A549 (cell line): ENCODE results near the gene ALPK3. TPM values are rescaled to one million over a fixed set of nuclear protein-coding genes. Genes with fewer than 3 reads are reported as not detected.
"Not testable (repeated sequence)": the region's sequence is repeated elsewhere in the genome, so short reads cannot be mapped to it uniquely, and the experiment has no call there.

Experiments used
- ATAC-seq, 2 experiments: fragments of 200-7000 bp in 1 of 2; fragments of >200 bp in 1 of 2; cut with Nextera tagmentation in 1 of 2; cut with Tn5 transposase in 1 of 2; 3 replicates each; pipeline versions ENCODE4 v1.8.0 to v1.9.1; 2018 to 2020; ENCODE audit warnings: mild to moderate bottlenecking in 1 of 2, moderate library complexity in 1 of 2
- CTCF ChIA-PET: fragments of 300-600 bp; sonication (Branson Sonifier 250); formaldehyde crosslinking; extraction: SDS; loops from one replicate; lab custom pipeline; 2021; ENCODE audit warnings: antibody characterized with exemption, inconsistent platforms; lab: Yijun Ruan, JAX
- POLR2A ChIA-PET: fragments of 350-600 bp; formaldehyde crosslinking; extraction: SDS; loops from one replicate; lab custom pipeline; 2021; ENCODE audit warnings: antibody characterized with exemption, inconsistent platforms; lab: Yijun Ruan, JAX
- DNase-seq, 2 experiments: peaks; one replicate each; pipeline versions ENCODE4 v3.0.0 to v3.0.0-alpha.2; 2011 to 2016; ENCODE audit warnings: low read depth in 1 of 2, low spot score in 1 of 2
- FAIRE-seq: peaks from 2 replicates; lab custom pipeline; 2011; peaks lifted over from hg19 to GRCh38; lab: Jason Lieb, UNC
- H3K27ac ChIP-seq, 2 experiments: fragments of >200 bp; sonication (Bioruptor Twin); formaldehyde crosslinking; 3 replicates each; pipeline ENCODE4 v1.5.1; 2016 to 2017
- H3K4me1 ChIP-seq: fragments of >200 bp; sonication (Bioruptor Twin); formaldehyde crosslinking; 3 replicates; pipeline ENCODE4 v1.6.1; 2016
- H3K4me2 ChIP-seq: fragments of >200 bp; sonication (Bioruptor Twin); formaldehyde crosslinking; 3 replicates; pipeline ENCODE4 v1.6.1; 2016
- H3K4me3 ChIP-seq: fragments of >200 bp; sonication (Bioruptor Twin); formaldehyde crosslinking; 3 replicates; pipeline ENCODE4 v1.5.1; 2016
- H3K9me3 ChIP-seq: fragments of >200 bp; sonication (Bioruptor Twin); formaldehyde crosslinking; 3 replicates; pipeline ENCODE4 v1.6.1; 2016
- CEBPB ChIP-seq, 2 experiments: fragments of >200 bp in 1 of 2; sonication (Bioruptor Twin) in 1 of 2; formaldehyde crosslinking in 1 of 2; IDR thresholded peaks; 2 replicates each; pipeline ENCODE4 v1.6.1; 2012 to 2016
- EHF ChIP-seq: fragments of 250-450 bp; sonication (Bioruptor Pico); IDR thresholded peaks from 2 replicates; pipeline ENCODE4 v1.5.0; 2020; ENCODE audit warnings: mild to moderate bottlenecking
- EP300 ChIP-seq, 2 experiments: fragments of >200 bp; sonication (Bioruptor Twin); formaldehyde crosslinking; IDR thresholded peaks; 2 replicates in 1 of 2; 3 replicates in 1 of 2; pipeline ENCODE4 v1.6.1; 2016 to 2017
- ESRRA ChIP-seq: fragments of 150-350 bp; IDR thresholded peaks from 2 replicates; pipeline ENCODE4 v1.6.1; 2014; ENCODE audit warnings: mild to moderate bottlenecking, low read length, borderline replicate concordance
- JUNB ChIP-seq: fragments of >200 bp; sonication (Bioruptor Twin); formaldehyde crosslinking; IDR thresholded peaks from 2 replicates; pipeline ENCODE4 v1.6.1; 2016
- NFE2L2 ChIP-seq: fragments of 150-350 bp; conservative IDR thresholded peaks from 2 replicates; pipeline ENCODE4 v1.6.1; 2014; ENCODE audit warnings: low read length
- PHF8 ChIP-seq: fragments of 200-600 bp; sonication (generic); IDR thresholded peaks from 2 replicates; pipeline ENCODE4 v1.6.1; 2016; ENCODE audit warnings: low read depth, mild to moderate bottlenecking, antibody characterized with exemption, moderate library complexity, borderline replicate concordance
- RAD21 ChIP-seq, 2 experiments: fragments of >200 bp in 1 of 2; sonication (Bioruptor Twin) in 1 of 2; formaldehyde crosslinking in 1 of 2; IDR thresholded peaks in 1 of 2; conservative IDR thresholded peaks in 1 of 2; 2 replicates in 1 of 2; 3 replicates in 1 of 2; pipeline ENCODE4 v1.6.1; 2012 to 2018; ENCODE audit warnings: inconsistent platforms in 1 of 2
- RCOR1 ChIP-seq: fragments of 150-350 bp; IDR thresholded peaks from 2 replicates; pipeline ENCODE4 v1.6.1; 2014; ENCODE audit warnings: antibody characterized with exemption, low read length, low read depth
- RFX5 ChIP-seq: fragments of 450-650 bp; IDR thresholded peaks from 2 replicates; pipeline ENCODE4 v1.7.1; 2014; ENCODE audit warnings: antibody characterized with exemption, mild to moderate bottlenecking, moderate library complexity
- SMC3 ChIP-seq: fragments of >200 bp; sonication (Bioruptor Twin); formaldehyde crosslinking; IDR thresholded peaks from 3 replicates; pipeline ENCODE4 v1.6.1; 2018; ENCODE audit warnings: inconsistent platforms
- TFCP2L1 ChIP-seq: fragments of 250-450 bp; sonication (Bioruptor Pico); IDR thresholded peaks from 2 replicates; pipeline ENCODE4 v1.5.0; 2021; ENCODE audit warnings: mild to moderate bottlenecking
- ZC3H11A ChIP-seq: fragments of 450-650 bp; IDR thresholded peaks from 2 replicates; pipeline ENCODE4 v1.6.1; 2014; ENCODE audit warnings: antibody characterized with exemption, mild to moderate bottlenecking
- ZFP36 ChIP-seq: fragments of 450-650 bp; IDR thresholded peaks from 2 replicates; pipeline ENCODE4 v1.6.1; 2014; ENCODE audit warnings: borderline replicate concordance; ENCODE audit not compliant: partially characterized antibody
- ZNF302 ChIP-seq: fragments of 250-450 bp; sonication (Bioruptor Pico); IDR thresholded peaks from 2 replicates; pipeline ENCODE4 v1.9.0; 2021; ENCODE audit warnings: inconsistent platforms, mild to moderate bottlenecking, moderate library complexity
- WGBS: methylation state at CpG from one replicate; pipeline ENCODE4 v1.1.6; 2017; ENCODE audit errors: missing lambda C conversion rate; 5-methylcytosine and 5-hydroxymethylcytosine counted together
- polyA plus RNA-seq, 4 experiments: library from polyadenylated mRNA; depleted of rRNA in 3 of 4; stranded (reverse); fragments of >200 nt; fragmentation: RNase III in 1 of 4; extraction: RNeasy Plus Mini Kit Qiagen cat#74134 plus additional on column Dnase treatment in 1 of 4; gene quantifications; 2 replicates in 3 of 4; 3 replicates in 1 of 4; pipeline ENCODE4 v1.2.3, GENCODE V29; 2011 to 2017
- TF ChIP-seq, protein P1 (sequence below): fragments of 150-350 bp; IDR thresholded peaks from 2 replicates; pipeline ENCODE4 v1.6.1; 2014; ENCODE audit warnings: low read depth, mild to moderate bottlenecking, low read length
- TF ChIP-seq, protein P2 (sequence below): fragments of >200 bp; sonication (Bioruptor Twin); formaldehyde crosslinking; IDR thresholded peaks from 3 replicates; pipeline ENCODE4 v1.5.1; 2016
- TF ChIP-seq, protein P3 (sequence below): fragments of 250-450 bp; sonication (Bioruptor Pico); IDR thresholded peaks from 2 replicates; pipeline ENCODE4 v1.5.0; 2020; ENCODE audit warnings: low read depth, mild to moderate bottlenecking, moderate library complexity

ALPK3 gene
- polyA plus RNA-seq, 2 of the 4 experiments (the other 2 are of a cell fraction): 0.26 to 0.30 TPM

DNA sequence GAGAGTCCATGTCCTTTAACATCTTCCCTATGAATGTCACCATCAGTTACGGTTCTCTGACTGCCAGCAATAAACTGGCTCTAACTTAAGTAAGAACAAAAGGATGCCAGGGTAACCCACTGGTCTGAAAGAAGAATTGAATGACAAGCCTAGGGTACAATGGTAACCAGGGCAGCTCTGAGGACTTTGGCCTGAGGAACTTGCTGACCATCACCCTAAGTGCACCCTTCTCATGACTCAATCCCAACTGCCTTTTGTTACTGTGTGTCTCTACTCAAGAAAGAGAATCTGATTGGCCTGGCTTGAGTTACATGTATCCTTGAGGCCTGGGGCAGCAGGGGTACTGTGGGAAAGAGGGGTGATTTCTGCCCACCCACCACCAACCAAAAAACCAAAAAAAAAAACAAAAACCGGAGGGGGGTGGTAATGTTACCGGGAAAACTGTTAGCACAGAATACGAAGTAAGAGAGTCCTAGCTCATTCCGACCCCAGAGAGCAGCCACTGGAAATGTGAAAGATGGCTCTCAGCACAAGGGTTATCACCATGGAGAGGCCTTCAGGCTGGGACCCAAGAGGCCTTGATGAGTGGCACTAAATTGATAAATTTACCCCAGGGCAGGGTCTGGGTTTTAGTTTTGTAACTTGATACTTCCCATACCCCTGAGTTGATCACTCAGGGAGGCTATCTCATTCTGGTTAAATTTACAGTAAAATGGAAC lies 58.0 kb downstream of the ALPK3 start (continued):
- TF ChIP-seq, protein P1, sequence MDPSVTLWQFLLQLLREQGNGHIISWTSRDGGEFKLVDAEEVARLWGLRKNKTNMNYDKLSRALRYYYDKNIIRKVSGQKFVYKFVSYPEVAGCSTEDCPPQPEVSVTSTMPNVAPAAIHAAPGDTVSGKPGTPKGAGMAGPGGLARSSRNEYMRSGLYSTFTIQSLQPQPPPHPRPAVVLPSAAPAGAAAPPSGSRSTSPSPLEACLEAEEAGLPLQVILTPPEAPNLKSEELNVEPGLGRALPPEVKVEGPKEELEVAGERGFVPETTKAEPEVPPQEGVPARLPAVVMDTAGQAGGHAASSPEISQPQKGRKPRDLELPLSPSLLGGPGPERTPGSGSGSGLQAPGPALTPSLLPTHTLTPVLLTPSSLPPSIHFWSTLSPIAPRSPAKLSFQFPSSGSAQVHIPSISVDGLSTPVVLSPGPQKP: no peak
- no peak for TF ChIP-seq RFX5
- no peak for TF ChIP-seq JUNB

DNA sequence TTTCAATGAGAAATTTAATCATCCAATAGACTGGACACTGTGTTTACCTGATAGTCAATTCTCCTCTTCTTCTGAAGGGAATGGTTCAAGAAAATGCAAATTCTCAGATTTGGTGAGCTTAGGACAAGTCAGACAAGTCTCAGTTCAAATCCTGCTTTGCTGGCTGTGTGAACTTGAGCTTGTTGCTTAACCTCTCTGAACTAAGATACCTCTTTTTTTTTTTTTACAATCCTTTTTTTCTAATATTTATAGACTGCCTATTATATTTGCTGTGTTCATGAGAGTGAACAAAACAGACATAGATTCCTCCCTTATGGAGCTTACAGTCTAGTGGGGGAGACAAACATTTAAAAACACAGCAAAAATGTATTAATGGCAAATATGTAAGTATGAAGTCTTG lies 59.1 kb downstream of the ALPK3 start:
- Histone ChIP-seq H3K27ac (no peak overlapping the region), H3K4me1 (no peaks in the 10 kb centered on the region), H3K9me3 (no peaks in the 10 kb centered on the region), H3K4me2 (no peak overlapping the region)
- CTCF ChIA-PET: interaction anchor here (0.6 to 3.3 kb wide), 10 partner anchors 11 to 289 kb away, joined by 3 to 19 read pairs (median 6); no protein-coding TSS in a partner anchor
- FAIRE-seq: no peak
- DNase-seq: no peak
- ATAC-seq: no peak
- TF ChIP-seq ZC3H11A (no peak), RCOR1 (no peak), ZFP36 (peak; percentile 10), TFCP2L1 (CRISPR knock-in tag) (no peak), CEBPB (IDR thresholded peaks at IDR 0.05) (no peak)
- TF ChIP-seq, protein P2, sequence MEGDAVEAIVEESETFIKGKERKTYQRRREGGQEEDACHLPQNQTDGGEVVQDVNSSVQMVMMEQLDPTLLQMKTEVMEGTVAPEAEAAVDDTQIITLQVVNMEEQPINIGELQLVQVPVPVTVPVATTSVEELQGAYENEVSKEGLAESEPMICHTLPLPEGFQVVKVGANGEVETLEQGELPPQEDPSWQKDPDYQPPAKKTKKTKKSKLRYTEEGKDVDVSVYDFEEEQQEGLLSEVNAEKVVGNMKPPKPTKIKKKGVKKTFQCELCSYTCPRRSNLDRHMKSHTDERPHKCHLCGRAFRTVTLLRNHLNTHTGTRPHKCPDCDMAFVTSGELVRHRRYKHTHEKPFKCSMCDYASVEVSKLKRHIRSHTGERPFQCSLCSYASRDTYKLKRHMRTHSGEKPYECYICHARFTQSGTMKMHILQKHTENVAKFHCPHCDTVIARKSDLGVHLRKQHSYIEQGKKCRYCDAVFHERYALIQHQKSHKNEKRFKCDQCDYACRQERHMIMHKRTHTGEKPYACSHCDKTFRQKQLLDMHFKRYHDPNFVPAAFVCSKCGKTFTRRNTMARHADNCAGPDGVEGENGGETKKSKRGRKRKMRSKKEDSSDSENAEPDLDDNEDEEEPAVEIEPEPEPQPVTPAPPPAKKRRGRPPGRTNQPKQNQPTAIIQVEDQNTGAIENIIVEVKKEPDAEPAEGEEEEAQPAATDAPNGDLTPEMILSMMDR: no peak
- TF ChIP-seq, protein P1: no peak
- TF ChIP-seq, all 56 proteins: peak for 1
- POLR2A ChIA-PET: no interaction called here
- no peak overlapping the region for H3K4me3 ChIP-seq

DNA sequence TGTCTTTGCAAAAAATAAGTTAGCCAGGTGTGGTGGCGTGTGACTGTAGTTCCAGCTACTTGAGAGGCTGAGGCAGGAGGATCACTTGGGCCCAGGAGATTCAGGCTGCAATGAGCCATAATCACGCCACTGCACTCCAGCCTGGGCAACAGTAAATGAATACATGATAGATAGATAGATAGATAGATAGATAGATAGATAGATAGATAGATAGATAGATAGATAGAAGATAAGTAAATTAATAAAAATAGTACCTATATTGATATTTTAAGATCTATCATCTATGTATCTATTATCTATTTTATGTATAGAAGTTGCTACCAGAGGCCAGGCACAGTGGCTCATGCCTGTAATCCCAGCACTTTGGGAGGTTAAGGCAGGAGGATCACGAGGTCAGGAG lies 60.5 kb downstream of the ALPK3 start:
- H3K4me3 ChIP-seq, H3K9me3 ChIP-seq, H3K4me2 ChIP-seq, DNase-seq, FAIRE-seq, H3K4me1 ChIP-seq, H3K27ac ChIP-seq, ATAC-seq, POLR2A ChIA-PET: not testable (repeated sequence)
- WGBS: 82% methylated on average over 3 of the region's 3 CpGs
- CTCF ChIA-PET: interaction anchor here (0.6 to 3.3 kb wide), 12 partner anchors 11 to 219 kb away, joined by 3 to 19 read pairs (median 4); partner anchors contain the start of gene NMB

DNA sequence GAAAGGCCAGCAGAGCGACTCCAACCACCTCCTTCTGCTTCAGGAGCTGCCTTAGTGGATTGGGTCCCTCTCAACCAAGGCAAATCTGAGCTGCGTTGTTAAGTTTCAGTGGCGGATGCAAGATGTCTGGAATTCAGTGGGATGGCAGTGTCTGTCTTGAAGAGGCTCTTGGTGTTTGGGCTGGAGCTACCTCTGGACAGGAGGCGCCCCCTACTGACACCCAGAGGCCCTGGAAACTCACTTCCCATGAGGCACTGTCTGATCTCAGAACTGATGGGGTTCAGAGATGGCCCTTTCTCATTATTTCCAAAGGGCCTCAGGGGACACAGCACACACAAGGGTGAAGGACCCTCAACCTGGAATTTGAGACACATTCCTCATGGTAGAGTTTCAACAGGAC lies 61.3 kb downstream of the ALPK3 start:
- no peak overlapping the region for H3K27ac ChIP-seq
- no peak overlapping the region for H3K4me3 ChIP-seq
- DNase-seq (peak; percentile 62 to 73), ATAC-seq (peak; percentile 65 to 89; a peak in 5 of 6 replicates), FAIRE-seq (no peak)
- 78% methylated on average over 3 of the region's 4 CpGs for WGBS
- H3K4me1 ChIP-seq: no peaks in the 10 kb centered on the region; the same call in 2 of the 3 replicates
- POLR2A ChIA-PET: no interaction called here
- H3K4me2 ChIP-seq: no peak overlapping the region
- CTCF ChIA-PET: interaction anchor here (0.6 to 3.3 kb wide), 12 partner anchors 10 to 225 kb away, joined by 3 to 19 read pairs (median 4); no protein-coding TSS in a partner anchor
- H3K9me3 ChIP-seq: no peaks in the 10 kb centered on the region
- TF ChIP-seq CEBPB (IDR thresholded peaks at IDR 0.05) (no peak), ZNF302 (CRISPR knock-in tag) (no peak), RAD21 (conservative IDR thresholded peaks at IDR 0.05 in 1 of 2, IDR thresholded peaks at IDR 0.05 in 1 of 2) (peak; percentile 68 to 72), EP300 (IDR thresholded peaks at IDR 0.05) (no peak), ESRRA (no peak), EHF (CRISPR knock-in tag) (no peak), SMC3 (peak; percentile 50), PHF8 (no peak), NFE2L2 (no peak)
- TF ChIP-seq, protein P1: no peak
- TF ChIP-seq, protein P3, sequence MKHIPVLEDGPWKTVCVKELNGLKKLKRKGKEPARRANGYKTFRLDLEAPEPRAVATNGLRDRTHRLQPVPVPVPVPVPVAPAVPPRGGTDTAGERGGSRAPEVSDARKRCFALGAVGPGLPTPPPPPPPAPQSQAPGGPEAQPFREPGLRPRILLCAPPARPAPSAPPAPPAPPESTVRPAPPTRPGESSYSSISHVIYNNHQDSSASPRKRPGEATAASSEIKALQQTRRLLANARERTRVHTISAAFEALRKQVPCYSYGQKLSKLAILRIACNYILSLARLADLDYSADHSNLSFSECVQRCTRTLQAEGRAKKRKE: no peak
- TF ChIP-seq, protein P2: peak; percentile 55
